ENCODE measurements around the gene MAGEB1.

DNA sequence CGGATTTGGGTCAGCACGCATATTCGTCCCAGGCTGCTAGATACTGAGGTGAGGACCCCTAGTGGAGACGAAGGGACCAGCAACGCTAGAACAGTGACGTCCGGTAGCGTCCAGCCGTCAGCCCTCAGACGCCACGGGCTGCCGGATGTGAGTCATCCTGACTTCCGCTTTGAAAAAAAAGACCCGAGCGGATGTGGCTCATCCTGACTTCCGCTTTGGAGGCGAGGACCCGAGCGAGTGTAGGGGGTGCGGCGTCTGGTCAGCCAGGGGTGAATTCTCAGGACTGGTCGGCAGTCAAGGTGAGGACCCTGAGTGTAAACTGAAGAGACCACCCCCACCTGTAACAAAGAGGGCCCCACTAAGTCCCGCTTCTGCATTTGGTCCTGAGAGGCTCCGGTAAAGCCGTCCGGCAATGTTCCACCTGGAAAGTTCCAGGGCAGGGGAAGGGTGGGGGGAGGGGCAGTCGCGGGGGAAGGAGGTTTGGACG, 31.5 kb upstream of the MAGEB1 start, which contains the start of gene MAGEB2:
- TF ChIP-seq SP1 (IDR thresholded peaks at IDR 0.05) (no peak), JUND (IDR thresholded peaks at IDR 0.05) (no peak), MAX (IDR thresholded peaks at IDR 0.05) (no peak), CTCF (IDR thresholded peaks at IDR 0.05; ENCODE audit: low read depth, low read length, missing input control) (no peak), TAF1 (conservative IDR thresholded peaks at IDR 0.05) (no peak), RAD21 (IDR thresholded peaks at IDR 0.05) (no peak), RXRA (IDR thresholded peaks at IDR 0.05) (no peak)
- TF ChIP-seq, protein P1, sequence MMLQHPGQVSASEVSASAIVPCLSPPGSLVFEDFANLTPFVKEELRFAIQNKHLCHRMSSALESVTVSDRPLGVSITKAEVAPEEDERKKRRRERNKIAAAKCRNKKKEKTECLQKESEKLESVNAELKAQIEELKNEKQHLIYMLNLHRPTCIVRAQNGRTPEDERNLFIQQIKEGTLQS (IDR thresholded peaks at IDR 0.05), result no peak
- TF ChIP-seq, protein P2, sequence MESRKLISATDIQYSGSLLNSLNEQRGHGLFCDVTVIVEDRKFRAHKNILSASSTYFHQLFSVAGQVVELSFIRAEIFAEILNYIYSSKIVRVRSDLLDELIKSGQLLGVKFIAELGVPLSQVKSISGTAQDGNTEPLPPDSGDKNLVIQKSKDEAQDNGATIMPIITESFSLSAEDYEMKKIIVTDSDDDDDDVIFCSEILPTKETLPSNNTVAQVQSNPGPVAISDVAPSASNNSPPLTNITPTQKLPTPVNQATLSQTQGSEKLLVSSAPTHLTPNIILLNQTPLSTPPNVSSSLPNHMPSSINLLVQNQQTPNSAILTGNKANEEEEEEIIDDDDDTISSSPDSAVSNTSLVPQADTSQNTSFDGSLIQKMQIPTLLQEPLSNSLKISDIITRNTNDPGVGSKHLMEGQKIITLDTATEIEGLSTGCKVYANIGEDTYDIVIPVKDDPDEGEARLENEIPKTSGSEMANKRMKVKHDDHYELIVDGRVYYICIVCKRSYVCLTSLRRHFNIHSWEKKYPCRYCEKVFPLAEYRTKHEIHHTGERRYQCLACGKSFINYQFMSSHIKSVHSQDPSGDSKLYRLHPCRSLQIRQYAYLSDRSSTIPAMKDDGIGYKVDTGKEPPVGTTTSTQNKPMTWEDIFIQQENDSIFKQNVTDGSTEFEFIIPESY (IDR thresholded peaks at IDR 0.05), result no peak

All from liver (tissue), 3 donors.